ENCODE measurements around the gene PTGER4. TPM values are rescaled to one million over a fixed set of nuclear protein-coding genes. Genes with fewer than 3 reads are reported as not detected.
A peak's percentile ranks its signal among the peaks of the same experiment; 100 is the strongest.
"Not testable (repeated sequence)": the region's sequence is repeated elsewhere in the genome, so short reads cannot be mapped to it uniquely, and the experiment has no call there.

PTGER4 gene
- polyA plus RNA-seq, 6 donors from 2014 or later: 21.4 to 66.3 (median 38.7) TPM

DNA sequence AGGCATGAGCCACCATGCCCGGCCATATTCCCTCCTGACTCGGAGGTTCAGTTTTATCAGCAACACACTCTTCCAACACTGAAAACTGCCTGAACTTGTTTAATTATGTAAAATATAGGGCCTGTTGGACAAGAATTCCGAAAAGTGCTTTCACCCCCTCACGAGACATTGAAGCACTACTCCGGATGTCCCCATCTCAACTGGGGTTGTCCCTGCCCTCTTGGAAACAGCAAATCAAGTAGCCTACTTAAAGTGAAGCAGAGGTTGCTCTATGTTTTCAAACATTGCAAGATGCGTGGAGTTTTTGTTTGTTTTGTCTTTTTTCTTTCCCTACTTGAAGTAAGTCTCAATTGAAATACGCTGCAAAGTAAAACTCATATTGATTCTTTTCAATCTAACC lies 7.6 kb downstream of the PTGER4 start:
- peak overlapping the region in 4 of 6 donors; percentile 53 to 90 (median 75) for H3K27ac Mint-ChIP-seq
- DNase-seq: no peak
- H3K4me1 Mint-ChIP-seq: peaks cover 34 to 54% (median 36%) of the 10 kb centered on the region in 3 donors
- ATAC-seq (ENCODE audit: low read depth in 2 of 2): no peak
- H3K4me3 Mint-ChIP-seq: peak overlapping the region in 2 of 8 donors; percentile 21 to 44
- no peaks in the 10 kb centered on the region for H3K9me3 Mint-ChIP-seq
- no peaks in the 10 kb centered on the region for H3K27me3 Mint-ChIP-seq
- peaks cover 6 to 7% of the 10 kb centered on the region in 2 donors for H3K36me3 Mint-ChIP-seq

DNA sequence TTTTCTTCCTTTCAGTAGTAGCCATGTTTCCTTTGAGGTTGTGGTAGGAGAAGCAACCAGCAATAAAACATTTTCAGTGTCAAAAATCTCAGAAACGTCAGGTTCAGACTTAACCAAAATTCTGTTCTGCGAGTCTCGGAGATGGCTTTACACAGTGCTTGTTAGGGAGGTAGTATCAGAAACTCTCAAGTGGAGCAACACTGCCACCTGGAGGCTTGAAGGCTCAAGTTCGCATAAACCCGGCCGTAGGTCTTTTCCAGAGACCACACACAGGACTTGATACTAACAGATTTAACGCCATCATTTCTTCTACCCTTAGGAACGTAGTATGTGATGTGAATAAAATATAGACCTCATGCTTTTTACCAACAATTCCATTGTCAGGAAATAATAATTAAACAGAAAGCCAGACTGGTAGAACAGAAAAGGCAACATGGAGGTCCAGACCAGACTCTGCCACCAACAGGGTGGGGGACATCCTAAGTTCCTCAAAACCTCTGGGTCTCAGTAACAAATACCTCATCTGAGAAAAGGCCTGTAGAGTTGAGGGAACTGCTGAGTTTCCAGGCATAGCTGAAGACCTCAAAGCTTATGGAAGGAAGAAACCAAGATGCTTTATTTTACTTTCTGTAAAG lies 8.5 kb downstream of the PTGER4 start:
- DNase-seq (peak; percentile 76), ATAC-seq (ENCODE audit: low read depth in 2 of 2) (peak; percentile 83 to 88)
- Mint-ChIP-seq H3K4me3 (peak overlapping the region in 1 of 8 donors; percentile 36), H3K36me3 (peaks cover 6 to 7% of the 10 kb centered on the region in 2 donors), H3K9me3 (no peaks in the 10 kb centered on the region), H3K27me3 (no peaks in the 10 kb centered on the region), H3K4me1 (peaks cover 26 to 44% (median 27%) of the 10 kb centered on the region in 3 donors), H3K27ac (peak overlapping the region; percentile 28 to 90 (median 72))

DNA sequence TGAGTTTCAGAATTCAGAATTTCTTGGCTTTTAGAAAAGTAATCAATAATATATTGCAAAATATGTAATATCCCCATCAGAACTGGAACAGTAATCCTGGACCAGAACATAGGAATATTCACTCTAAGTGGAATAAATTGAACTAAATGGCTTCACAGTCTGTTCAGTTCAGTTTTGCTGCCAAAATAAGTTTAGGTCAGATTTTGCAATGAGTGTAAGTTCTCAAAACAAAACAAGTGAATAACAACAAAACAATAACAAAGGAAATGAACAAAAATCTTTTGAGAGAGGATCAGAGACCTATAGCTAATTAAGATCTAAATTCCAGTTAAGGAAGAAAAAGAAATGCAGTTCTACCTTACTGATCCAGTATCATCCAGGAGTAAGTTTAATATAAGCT lies 9.3 kb downstream of the PTGER4 start:
- peaks cover 6 to 7% of the 10 kb centered on the region in 2 donors for H3K36me3 Mint-ChIP-seq
- H3K27me3 Mint-ChIP-seq: no peaks in the 10 kb centered on the region
- no peak overlapping the region for H3K4me3 Mint-ChIP-seq
- ATAC-seq (ENCODE audit: low read depth in 2 of 2): no peak
- DNase-seq: no peak
- no peaks in the 10 kb centered on the region for H3K9me3 Mint-ChIP-seq
- peak overlapping the region in 1 of 6 donors; percentile 53 for H3K27ac Mint-ChIP-seq
- peaks cover 18 to 41% (median 22%) of the 10 kb centered on the region in 3 donors for H3K4me1 Mint-ChIP-seq

DNA sequence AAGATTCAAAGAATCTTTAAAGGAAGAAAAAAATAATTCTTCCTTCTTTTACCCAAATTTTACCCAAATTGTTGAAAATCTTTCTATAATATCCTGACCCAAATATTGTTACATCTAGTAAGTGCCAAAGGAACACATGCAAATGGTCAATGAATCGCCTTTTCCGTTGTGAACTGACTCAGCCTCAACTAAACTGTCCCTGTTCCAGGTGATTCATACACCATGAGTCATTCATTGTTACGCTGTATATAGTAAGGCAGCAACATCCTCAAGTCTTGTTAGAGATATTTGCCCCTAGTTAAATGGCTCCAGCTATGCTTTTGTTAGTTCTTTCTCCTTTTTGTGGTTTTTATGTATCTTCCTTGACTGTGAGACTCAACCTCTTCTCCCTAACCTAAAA lies 9.7 kb downstream of the PTGER4 start:
- Mint-ChIP-seq H3K4me1 (peaks cover 16 to 36% (median 18%) of the 10 kb centered on the region in 3 donors), H3K27ac (no peak overlapping the region), H3K27me3 (no peaks in the 10 kb centered on the region), H3K36me3 (peaks cover 7 to 8% of the 10 kb centered on the region in 2 donors), H3K4me3 (no peak overlapping the region), H3K9me3 (peaks cover 0 to under 1% (median 0%) of the 10 kb centered on the region in 7 donors)
- ATAC-seq (ENCODE audit: low read depth in 2 of 2): no peak
- no peak for DNase-seq

DNA sequence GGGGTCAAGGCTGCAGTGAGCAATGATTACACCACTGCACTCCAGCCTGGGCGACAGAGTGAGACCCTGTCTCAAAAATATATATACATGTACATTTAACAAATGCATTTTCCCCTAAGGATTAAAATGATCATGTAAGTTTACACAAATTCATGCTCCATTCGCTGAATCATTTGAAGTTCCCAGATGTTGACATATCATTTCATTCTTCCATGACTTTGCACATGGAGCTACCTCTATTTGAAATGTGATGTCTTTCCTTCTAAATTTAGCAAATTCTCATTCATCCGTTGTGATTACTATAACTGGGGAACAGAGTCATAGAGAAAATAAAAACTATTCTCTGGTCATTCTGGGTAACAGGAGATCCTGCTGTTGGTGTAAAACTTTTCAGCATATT lies 10.6 kb downstream of the PTGER4 start:
- DNase-seq (no peak), ATAC-seq (ENCODE audit: low read depth in 2 of 2) (no peak)
- peaks cover 10 to 13% of the 10 kb centered on the region in 2 donors for H3K36me3 Mint-ChIP-seq
- no peak overlapping the region for H3K27ac Mint-ChIP-seq
- H3K27me3 Mint-ChIP-seq: no peaks in the 10 kb centered on the region
- H3K9me3 Mint-ChIP-seq: peaks cover 0 to 3% (median 0%) of the 10 kb centered on the region in 7 donors
- peaks cover 15 to 30% (median 16%) of the 10 kb centered on the region in 3 donors for H3K4me1 Mint-ChIP-seq
- H3K4me3 Mint-ChIP-seq: no peak overlapping the region

DNA sequence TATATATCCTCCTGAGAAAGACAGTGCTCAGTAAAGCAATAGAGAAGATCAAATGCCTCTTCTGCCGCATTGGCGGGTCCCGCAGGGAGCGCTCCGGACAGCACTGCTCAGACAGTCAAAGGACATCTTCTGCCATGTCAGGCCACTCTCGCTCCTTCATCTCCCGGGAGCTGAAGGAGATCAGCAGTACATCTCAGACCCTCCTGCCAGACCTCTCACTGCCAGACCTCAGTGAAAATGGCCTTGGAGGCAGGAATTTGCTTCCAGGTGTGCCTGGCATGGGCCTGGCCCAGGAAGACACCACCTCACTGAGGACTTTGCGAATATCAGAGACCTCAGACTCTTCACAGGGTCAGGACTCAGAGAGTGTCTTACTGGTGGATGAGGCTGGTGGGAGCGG lies 12.2 kb downstream of the PTGER4 start:
- Mint-ChIP-seq H3K36me3 (peaks cover 10 to 21% of the 10 kb centered on the region in 2 donors), H3K27me3 (no peaks in the 10 kb centered on the region), H3K4me3 (no peak overlapping the region), H3K9me3 (peaks cover 0 to 3% (median 0%) of the 10 kb centered on the region in 7 donors), H3K4me1 (peaks cover 13 to 17% (median 15%) of the 10 kb centered on the region in 3 donors), H3K27ac (peak overlapping the region in 1 of 6 donors; percentile 26)
- ATAC-seq (ENCODE audit: low read depth in 2 of 2): no peak
- DNase-seq: no peak

DNA sequence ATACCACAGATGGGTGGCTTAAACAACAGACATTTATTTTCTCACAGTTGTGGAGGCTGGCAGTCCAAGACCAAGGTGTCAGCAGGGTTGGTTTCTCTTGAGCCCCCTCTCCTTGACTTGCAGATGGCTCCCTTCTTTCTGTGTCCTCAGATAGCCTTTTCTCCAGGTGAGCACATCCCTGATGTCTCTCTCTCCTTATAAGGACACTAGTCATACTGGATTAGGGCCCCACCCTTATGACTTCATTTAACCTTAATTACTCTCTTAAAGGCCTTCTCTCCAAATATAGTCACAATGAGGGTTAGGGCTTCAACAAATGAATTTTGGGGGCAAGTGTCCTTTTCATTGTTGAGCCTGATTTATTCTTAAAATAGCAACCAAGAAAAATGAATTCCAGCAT lies 14.7 kb downstream of the PTGER4 start:
- H3K27me3 Mint-ChIP-seq: no peaks in the 10 kb centered on the region

DNA sequence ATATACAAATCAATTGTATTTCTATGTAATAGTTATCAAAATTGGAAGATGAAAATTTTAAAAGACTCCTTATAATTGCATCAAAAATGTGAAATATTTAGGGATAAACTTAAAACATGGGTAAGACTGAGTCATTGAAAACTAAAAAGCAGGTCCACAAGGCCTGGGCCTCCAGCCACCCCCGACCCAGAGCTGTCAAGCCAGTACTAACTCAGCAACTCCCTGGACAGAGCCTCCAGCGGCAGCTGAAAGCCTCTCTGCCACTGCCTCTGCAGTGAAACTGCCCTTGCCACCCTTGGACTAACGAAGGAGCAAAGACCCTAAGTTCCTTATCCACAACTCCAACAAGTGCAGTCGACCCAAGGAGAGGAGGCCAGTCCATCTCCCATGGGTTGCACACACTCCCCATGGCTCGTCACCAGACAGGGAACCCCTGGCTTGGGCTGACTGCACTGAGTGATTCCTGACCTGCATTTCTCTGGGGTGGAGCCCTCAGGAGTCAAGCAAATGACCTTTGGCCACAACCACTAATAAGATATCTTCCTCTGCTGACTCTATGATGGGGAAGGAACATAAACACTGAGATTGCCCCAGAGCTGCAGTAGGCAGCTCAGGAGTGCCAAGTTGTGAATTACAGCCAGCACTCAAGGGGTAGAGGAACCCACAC lies 20.5 kb downstream of the PTGER4 start:
- ATAC-seq (ENCODE audit: low read depth in 2 of 2): no peak
- no peak for DNase-seq
- Mint-ChIP-seq H3K36me3 (peaks cover 39 to 53% of the 10 kb centered on the region in 2 donors), H3K4me3 (no peak overlapping the region), H3K9me3 (peaks cover 16 to 38% (median 30%) of the 10 kb centered on the region in 7 donors), H3K27me3 (no peaks in the 10 kb centered on the region), H3K27ac (peak overlapping the region in 1 of 6 donors; percentile 47), H3K4me1 (peaks cover 0 to 8% (median 5%) of the 10 kb centered on the region in 3 donors)

More for the DNA sequence above, 14.7 kb downstream of the PTGER4 start:
- H3K9me3 Mint-ChIP-seq: peaks cover 0 to 3% (median 0%) of the 10 kb centered on the region in 7 donors
- no peak for DNase-seq
- ATAC-seq (ENCODE audit: low read depth in 2 of 2): no peak
- no peak overlapping the region for H3K27ac Mint-ChIP-seq
- H3K4me1 Mint-ChIP-seq: peaks cover 0 to 5% (median 0%) of the 10 kb centered on the region in 3 donors
- no peak overlapping the region for H3K4me3 Mint-ChIP-seq
- peaks cover 10 to 25% of the 10 kb centered on the region in 2 donors for H3K36me3 Mint-ChIP-seq

DNA sequence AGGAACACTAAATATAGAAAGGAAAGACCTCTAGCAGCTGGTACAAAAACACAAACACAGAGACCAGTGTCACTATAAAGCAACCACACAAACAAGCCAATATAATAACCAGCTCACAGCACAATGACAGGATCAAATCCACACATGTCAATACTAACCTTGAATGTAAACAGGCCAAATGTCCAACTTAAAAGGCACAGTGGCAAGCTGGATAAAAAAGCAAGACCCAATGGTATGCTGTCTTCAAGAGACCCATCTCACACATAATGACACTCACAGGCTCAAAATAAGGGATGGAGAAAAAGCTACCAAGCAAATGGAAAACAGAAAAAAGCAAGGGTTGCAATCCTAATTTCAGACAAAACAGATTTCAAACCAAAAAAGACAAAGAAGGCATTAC lies 22.3 kb downstream of the PTGER4 start:
- H3K4me3 Mint-ChIP-seq: peak overlapping the region in 1 of 8 donors; percentile 21
- peaks cover 39 to 55% of the 10 kb centered on the region in 2 donors for H3K36me3 Mint-ChIP-seq
- not testable (repeated sequence) for H3K27ac Mint-ChIP-seq; H3K27me3 Mint-ChIP-seq; DNase-seq; H3K4me1 Mint-ChIP-seq; ATAC-seq (ENCODE audit: low read depth in 2 of 2)
- peaks cover 16 to 44% (median 33%) of the 10 kb centered on the region in 7 donors for H3K9me3 Mint-ChIP-seq

DNA sequence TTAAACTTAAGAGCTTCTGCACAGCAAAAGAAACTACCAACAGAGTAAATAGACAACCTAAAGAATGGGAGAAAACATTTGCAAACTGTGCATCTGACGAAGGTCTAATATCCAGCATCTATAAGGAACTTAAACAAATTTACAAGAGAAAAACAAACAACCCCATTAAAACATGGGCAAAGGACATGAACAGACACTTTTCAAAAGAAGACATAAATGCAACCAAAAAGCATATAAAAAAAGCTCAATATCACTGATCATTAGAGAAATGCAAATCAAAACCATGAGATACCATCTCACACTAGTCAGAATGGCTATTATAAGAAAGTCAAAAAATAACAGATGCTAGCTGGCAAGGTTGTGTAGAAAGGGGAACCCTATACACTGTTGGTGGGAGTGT lies 25.8 kb downstream of the PTGER4 start:
- H3K4me3 Mint-ChIP-seq; H3K27me3 Mint-ChIP-seq; DNase-seq; H3K27ac Mint-ChIP-seq; ATAC-seq (ENCODE audit: low read depth in 2 of 2): not testable (repeated sequence)
- peaks cover 38 to 64% of the 10 kb centered on the region in 2 donors for H3K36me3 Mint-ChIP-seq
- peaks cover 0 to 13% (median 5%) of the 10 kb centered on the region in 3 donors for H3K4me1 Mint-ChIP-seq
- H3K9me3 Mint-ChIP-seq: peaks cover 16 to 44% (median 40%) of the 10 kb centered on the region in 7 donors

DNA sequence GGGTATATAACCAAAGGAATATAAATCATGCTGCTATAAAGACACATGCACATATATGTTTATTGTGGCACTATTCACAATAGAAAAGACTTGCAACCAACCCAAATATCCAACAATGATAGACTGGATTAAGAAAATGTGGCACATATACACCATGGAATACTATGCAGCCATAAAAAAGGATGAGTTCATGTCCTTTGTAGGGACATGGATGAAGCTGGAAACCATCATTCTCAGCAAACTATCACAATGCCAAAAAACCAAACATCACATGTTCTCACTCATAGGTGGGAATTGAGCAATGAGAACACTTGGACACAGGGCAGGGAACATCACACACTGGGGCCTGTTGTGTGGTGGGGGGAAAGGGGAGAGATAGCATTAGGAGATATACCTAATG lies 30.9 kb downstream of the PTGER4 start:
- peaks cover 0 to 12% (median 5%) of the 10 kb centered on the region in 7 donors for H3K9me3 Mint-ChIP-seq
- H3K27ac Mint-ChIP-seq: not testable (repeated sequence)

DNA sequence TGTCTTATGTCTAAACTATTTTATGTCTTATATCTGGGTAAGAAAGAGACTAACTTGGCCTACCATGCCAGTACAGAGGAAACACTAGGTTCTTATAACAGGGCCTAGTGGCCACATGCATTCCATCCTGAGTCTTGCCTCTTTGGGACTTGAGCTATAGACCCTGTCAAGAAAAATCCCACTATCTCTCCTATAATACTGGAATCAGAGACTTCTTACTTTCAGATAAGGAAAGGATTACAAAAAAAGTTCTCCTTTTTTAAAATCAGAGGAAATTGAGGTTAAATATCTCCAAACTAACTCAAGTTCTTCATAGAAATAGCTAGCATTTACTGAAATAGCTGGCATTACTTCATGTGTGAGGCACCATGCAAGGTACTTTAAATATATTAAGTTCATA lies 34.3 kb downstream of the PTGER4 start:
- peaks cover 0 to 14% of the 10 kb centered on the region in 2 donors for H3K36me3 Mint-ChIP-seq
- H3K4me3 Mint-ChIP-seq: no peak overlapping the region
- peaks cover 0 to 3% (median 0%) of the 10 kb centered on the region in 3 donors for H3K4me1 Mint-ChIP-seq
- peak overlapping the region in 1 of 6 donors; percentile 49 for H3K27ac Mint-ChIP-seq
- H3K27me3 Mint-ChIP-seq: no peaks in the 10 kb centered on the region
- DNase-seq: no peak
- no peak for ATAC-seq (ENCODE audit: low read depth in 2 of 2)
- H3K9me3 Mint-ChIP-seq: peaks cover 0 to 7% (median 5%) of the 10 kb centered on the region in 7 donors

More for the DNA sequence above, 30.9 kb downstream of the PTGER4 start:
- not testable (repeated sequence) for H3K4me1 Mint-ChIP-seq; DNase-seq; H3K4me3 Mint-ChIP-seq; ATAC-seq (ENCODE audit: low read depth in 2 of 2); H3K27me3 Mint-ChIP-seq
- H3K36me3 Mint-ChIP-seq: peaks cover 8 to 19% of the 10 kb centered on the region in 2 donors

DNA sequence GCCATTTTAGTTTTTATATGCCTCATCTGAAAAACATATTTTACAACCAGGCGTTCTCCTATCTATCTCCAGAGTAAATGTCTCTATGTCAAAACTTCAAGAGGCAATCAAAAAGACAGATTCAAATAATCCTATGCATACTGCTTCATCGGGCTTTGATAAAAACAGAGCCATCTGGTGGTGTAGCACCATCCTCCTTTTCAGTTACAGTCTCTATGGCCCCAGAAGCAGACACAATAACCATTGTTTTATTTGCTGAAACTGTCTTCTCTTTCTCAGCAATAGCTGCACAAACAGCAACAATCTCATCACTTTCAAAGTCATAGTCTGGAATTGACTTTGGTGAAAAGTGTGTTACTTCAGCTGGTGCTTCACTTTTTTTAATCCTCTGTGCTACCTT lies 36.3 kb downstream of the PTGER4 start:
- DNase-seq (no peak), ATAC-seq (ENCODE audit: low read depth in 2 of 2) (no peak)
- Mint-ChIP-seq H3K4me1 (peaks cover 0 to 7% (median 5%) of the 10 kb centered on the region in 3 donors), H3K36me3 (peaks cover 6 to 26% of the 10 kb centered on the region in 2 donors), H3K4me3 (no peak overlapping the region), H3K9me3 (peaks cover 0 to 6% (median 0%) of the 10 kb centered on the region in 7 donors), H3K27ac (peak overlapping the region in 1 of 6 donors; percentile 68), H3K27me3 (no peaks in the 10 kb centered on the region)

All from naive B cell (primary cell).